Natural killer cell (primary cell): ENCODE results near the gene RPL41. TPM values are rescaled to one million over a fixed set of nuclear protein-coding genes. Genes with fewer than 3 reads are reported as not detected.

Source experiments
- ATAC-seq, 3 donors: fragments of 150-1000 bp in 2 of 3; fragments of 200-7000 bp in 1 of 3; cut with Tn5 transposase; 1 replicate in 1 of 3; 2 replicates in 2 of 3; pipeline ENCODE4 v1.10.0; 2021; ENCODE audit warnings: mild to moderate bottlenecking in 2 of 3, moderate library complexity in 2 of 3
- DNase-seq, 2 donors: peaks; one replicate each; pipeline versions ENCODE4 v3.0.0 to v3.0.0-alpha.2; 2013 to 2021; ENCODE audit warnings: mixed read lengths in 1 of 2
- H3K27ac ChIP-seq: one replicate; pipeline ENCODE4 v1.5.1; 2013; ENCODE audit warnings: mild to moderate bottlenecking, low read length
- H3K27me3 ChIP-seq: one replicate; pipeline ENCODE4 v1.6.1; 2013; ENCODE audit warnings: low read length; ENCODE audit not compliant: control insufficient read depth, insufficient read depth
- H3K36me3 ChIP-seq: one replicate; pipeline ENCODE4 v1.6.1; 2013; ENCODE audit warnings: low read length; ENCODE audit not compliant: control insufficient read depth, insufficient read depth
- H3K4me1 ChIP-seq: one replicate; pipeline ENCODE4 v1.6.1; 2013; ENCODE audit warnings: low read length; ENCODE audit not compliant: control insufficient read depth, insufficient read depth
- H3K4me3 ChIP-seq: one replicate; pipeline ENCODE4 v1.5.1; 2013; ENCODE audit warnings: low read length
- H3K9me3 ChIP-seq: one replicate; pipeline ENCODE4 v1.6.1; 2013; ENCODE audit warnings: low read length; ENCODE audit not compliant: control insufficient read depth, insufficient read depth
- H3K27ac Mint-ChIP-seq, 2 donors: one replicate each; pipeline ENCODE4 v1.8.0; 2022; ENCODE audit warnings: mild to moderate bottlenecking in 2 of 2, mixed read lengths in 2 of 2, moderate library complexity in 1 of 2
- H3K27me3 Mint-ChIP-seq, 2 donors: one replicate each; pipeline ENCODE4 v1.8.0; 2022; ENCODE audit warnings: low read depth in 2 of 2, mixed read lengths in 2 of 2
- H3K36me3 Mint-ChIP-seq: one replicate; pipeline ENCODE4 v1.8.0; 2022; ENCODE audit warnings: mixed read lengths
- H3K4me1 Mint-ChIP-seq, 2 donors: one replicate each; pipeline ENCODE4 v1.8.0; 2022; ENCODE audit warnings: mixed read lengths in 2 of 2
- H3K4me3 Mint-ChIP-seq: one replicate; pipeline ENCODE4 v1.8.0; 2022; ENCODE audit warnings: mild to moderate bottlenecking, moderate library complexity, mixed read lengths
- H3K9me3 Mint-ChIP-seq, 2 donors: one replicate each; pipeline ENCODE4 v1.8.0; 2022; ENCODE audit warnings: mixed read lengths in 2 of 2
- WGBS: methylation state at CpG from one replicate; pipeline ENCODE4 v1.1.7; 2013; ENCODE audit warnings: missing lambda C conversion rate; ENCODE audit not compliant: insufficient coverage; 5-methylcytosine and 5-hydroxymethylcytosine counted together
- intact Hi-C: fragments of 100-400 bp; cut with micrococcal nuclease; formaldehyde crosslinking; loops from one replicate; pipeline ENCODE4 v1.14.2; 2022
- total RNA-seq, 4 donors: library from RNA; stranded (reverse); fragments of 120-200 nt in 1 of 4; gene quantifications; one replicate each; pipeline versions ENCODE4 v1.2.3 to v1.2.4, GENCODE V29; 2013 to 2022
- TF ChIP-seq, protein P1 (sequence below): fragments of 200-600 bp; IDR thresholded peaks from one replicate; pipeline ENCODE4 v1.8.0; 2022; ENCODE audit warnings: antibody characterized with exemption

Gene RPL41
- total RNA-seq, 3 donors from 2014 or later (not counting 1 experiment from before 2014, with no cell fraction given), result 2,342 to 3,083 (median 3,009) TPM

DNA sequence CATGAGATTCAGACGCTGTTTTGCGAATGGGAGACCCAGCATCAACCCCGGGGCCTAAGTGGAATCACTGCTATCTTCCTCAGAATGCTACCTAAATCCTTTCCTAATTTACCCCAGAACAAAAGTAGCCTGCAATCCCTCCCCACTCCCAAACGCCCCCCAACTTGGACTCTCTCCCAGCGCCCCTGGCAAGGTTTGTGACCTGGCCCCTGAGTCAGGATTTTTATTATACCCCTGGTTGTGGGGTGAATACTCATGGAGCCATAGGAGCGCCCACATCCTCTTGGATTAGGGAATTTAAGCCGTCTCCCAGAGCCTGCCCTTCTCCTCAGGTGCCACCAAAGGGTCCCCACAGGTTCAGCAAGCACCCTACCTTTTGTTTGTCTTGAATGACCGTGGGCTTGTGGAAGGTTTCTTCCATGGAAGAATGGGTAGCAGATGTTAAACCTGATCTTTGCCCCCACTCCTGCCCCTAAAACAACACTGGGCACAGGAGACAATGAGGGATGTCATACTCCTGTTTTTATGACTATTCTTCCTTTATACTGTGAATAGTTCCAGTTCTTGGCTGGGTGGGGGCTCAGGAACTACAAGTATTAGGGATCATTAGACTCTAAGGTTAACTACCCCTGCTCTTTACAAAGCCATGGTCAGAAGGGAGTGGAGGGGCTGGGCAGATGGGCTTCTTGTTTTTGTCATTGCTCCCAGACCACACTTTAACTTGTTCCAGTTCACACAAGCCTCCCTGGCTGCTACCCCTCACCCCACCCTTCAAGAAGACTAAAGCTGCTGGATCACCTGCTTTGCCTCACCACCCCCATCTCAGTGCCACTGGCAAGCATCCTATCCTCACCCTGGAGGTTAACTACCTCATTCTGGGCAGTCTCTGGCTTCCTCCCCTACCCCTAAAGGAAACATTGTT lies 36.6 kb downstream of the RPL41 start:
- Histone ChIP-seq H3K27ac (peak overlapping the region; percentile 90), H3K9me3 (no peaks in the 10 kb centered on the region), H3K4me1 (peaks cover 28% of the 10 kb centered on the region), H3K36me3 (no peaks in the 10 kb centered on the region), H3K27me3 (no peaks in the 10 kb centered on the region), H3K4me3 (peak overlapping the region; percentile 68)
- peaks cover 16 to 40% of the 10 kb centered on the region in 2 donors for H3K4me1 Mint-ChIP-seq
- H3K36me3 Mint-ChIP-seq, result no peaks in the 10 kb centered on the region
- no peak for ATAC-seq
- intact Hi-C loops, result loop anchor here (1.0 to 10.0 kb wide), 3 partner anchors 25 to 108 kb away; partner anchors contain the start of genes ESYT1, RPS26 and SMARCC2
- peak overlapping the region; percentile 84 for H3K4me3 Mint-ChIP-seq
- H3K9me3 Mint-ChIP-seq, result no peaks in the 10 kb centered on the region
- TF ChIP-seq, protein P1, sequence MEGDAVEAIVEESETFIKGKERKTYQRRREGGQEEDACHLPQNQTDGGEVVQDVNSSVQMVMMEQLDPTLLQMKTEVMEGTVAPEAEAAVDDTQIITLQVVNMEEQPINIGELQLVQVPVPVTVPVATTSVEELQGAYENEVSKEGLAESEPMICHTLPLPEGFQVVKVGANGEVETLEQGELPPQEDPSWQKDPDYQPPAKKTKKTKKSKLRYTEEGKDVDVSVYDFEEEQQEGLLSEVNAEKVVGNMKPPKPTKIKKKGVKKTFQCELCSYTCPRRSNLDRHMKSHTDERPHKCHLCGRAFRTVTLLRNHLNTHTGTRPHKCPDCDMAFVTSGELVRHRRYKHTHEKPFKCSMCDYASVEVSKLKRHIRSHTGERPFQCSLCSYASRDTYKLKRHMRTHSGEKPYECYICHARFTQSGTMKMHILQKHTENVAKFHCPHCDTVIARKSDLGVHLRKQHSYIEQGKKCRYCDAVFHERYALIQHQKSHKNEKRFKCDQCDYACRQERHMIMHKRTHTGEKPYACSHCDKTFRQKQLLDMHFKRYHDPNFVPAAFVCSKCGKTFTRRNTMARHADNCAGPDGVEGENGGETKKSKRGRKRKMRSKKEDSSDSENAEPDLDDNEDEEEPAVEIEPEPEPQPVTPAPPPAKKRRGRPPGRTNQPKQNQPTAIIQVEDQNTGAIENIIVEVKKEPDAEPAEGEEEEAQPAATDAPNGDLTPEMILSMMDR, result no peak
- peak overlapping the region; percentile 94 to 99 for H3K27ac Mint-ChIP-seq
- 25% methylated on average over 7 of the region's 8 CpGs for WGBS
- H3K27me3 Mint-ChIP-seq, result no peaks in the 10 kb centered on the region
- no peak for DNase-seq

DNA sequence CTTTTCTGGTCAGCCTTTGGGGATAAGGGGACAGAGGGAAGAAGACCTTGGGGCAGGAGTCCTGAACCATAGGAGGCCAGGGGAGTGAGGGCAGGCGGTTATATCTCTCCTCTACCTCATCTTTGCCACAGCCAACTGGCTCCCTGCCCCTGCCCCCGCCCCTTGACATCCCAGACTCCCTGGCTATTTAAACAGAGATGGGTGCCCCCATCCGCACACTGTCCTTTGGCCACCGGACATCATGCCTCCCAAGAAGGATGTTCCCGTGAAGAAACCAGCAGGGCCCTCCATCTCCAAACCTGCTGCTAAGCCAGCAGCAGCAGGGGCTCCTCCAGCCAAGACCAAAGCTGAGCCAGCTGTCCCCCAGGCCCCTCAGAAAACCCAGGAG lies 37.2 kb downstream of the RPL41 start:
- H3K27ac ChIP-seq, result no peak overlapping the region
- Mint-ChIP-seq H3K4me1 (peaks cover 22 to 46% of the 10 kb centered on the region in 2 donors), H3K27ac (peak overlapping the region in 1 of 2 donors; percentile 99)

DNA sequence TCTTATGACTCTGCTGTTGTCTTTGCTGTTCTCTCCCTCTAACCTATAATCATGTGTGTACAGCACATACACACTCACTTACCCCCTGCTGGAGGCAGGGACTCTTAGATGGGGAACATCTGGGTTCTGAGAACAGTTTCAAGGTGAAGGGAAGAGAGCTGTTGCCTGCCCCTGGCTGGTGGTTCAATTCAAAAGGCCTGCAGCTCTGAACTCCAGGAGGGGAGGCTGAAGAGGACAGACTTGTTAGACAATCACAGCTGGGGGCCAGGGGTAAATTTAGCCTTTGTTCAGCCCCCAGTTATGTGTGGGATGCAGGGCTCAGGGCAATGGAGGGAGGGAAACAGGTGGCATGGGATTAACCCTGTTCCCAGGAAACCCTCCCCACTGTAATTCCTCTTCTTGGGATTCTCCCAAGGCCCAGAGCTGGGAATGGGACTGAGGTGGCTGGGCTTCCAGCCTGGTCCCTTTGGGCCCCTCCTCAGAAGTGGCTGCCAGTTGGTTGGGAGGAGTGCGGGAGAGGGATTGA lies 37.9 kb downstream of the RPL41 start:
- Mint-ChIP-seq H3K27ac (peak overlapping the region in 1 of 2 donors; percentile 99), H3K4me1 (peaks cover 29 to 52% of the 10 kb centered on the region in 2 donors)

More for the DNA sequence above, 37.2 kb downstream of the RPL41 start:
- H3K4me1 ChIP-seq, result peaks cover 28% of the 10 kb centered on the region
- Mint-ChIP-seq H3K9me3 (no peaks in the 10 kb centered on the region), H3K4me3 (peak overlapping the region; percentile 4), H3K27me3 (no peaks in the 10 kb centered on the region), H3K36me3 (no peaks in the 10 kb centered on the region)
- intact Hi-C loops, result loop anchor here (2.0 to 10.0 kb wide), 2 partner anchors 35 to 109 kb away; partner anchors contain the start of genes RPS26 and SMARCC2
- H3K36me3 ChIP-seq, result no peaks in the 10 kb centered on the region
- DNase-seq (no peak), ATAC-seq (no peak)
- H3K9me3 ChIP-seq, result no peaks in the 10 kb centered on the region
- H3K27me3 ChIP-seq, result no peaks in the 10 kb centered on the region
- WGBS, result 93% methylated on average over 5 of the region's 5 CpGs
- TF ChIP-seq, protein P1, result no peak
- H3K4me3 ChIP-seq, result no peak overlapping the region

More for the DNA sequence above, 37.9 kb downstream of the RPL41 start:
- no peak overlapping the region for H3K4me3 Mint-ChIP-seq
- Histone ChIP-seq H3K4me3 (no peak overlapping the region), H3K4me1 (peaks cover 34% of the 10 kb centered on the region), H3K27me3 (no peaks in the 10 kb centered on the region), H3K9me3 (no peaks in the 10 kb centered on the region), H3K36me3 (peaks cover under 1% of the 10 kb centered on the region), H3K27ac (no peak overlapping the region)
- TF ChIP-seq, protein P1, result no peak
- H3K27me3 Mint-ChIP-seq, result no peaks in the 10 kb centered on the region
- DNase-seq (no peak), ATAC-seq (no peak)
- no peaks in the 10 kb centered on the region for H3K36me3 Mint-ChIP-seq
- WGBS, result no CpG with 5 or more reads among the region's 1 CpG
- no peaks in the 10 kb centered on the region for H3K9me3 Mint-ChIP-seq
- intact Hi-C loops, result loop anchor here (10.0 kb wide), 1 partner anchor 110 kb away; the partner anchor contains the start of gene RPS26
